ENCODE data around the gene POLR2M. TPM values are rescaled to one million over a fixed set of nuclear protein-coding genes. Genes with fewer than 3 reads are reported as not detected.

POLR2M gene
- total RNA-seq, 1 donor from 2014 or later: 41.4 TPM

- Mint-ChIP-seq H3K27ac (ENCODE audit: unreplicated experiment) (no peak overlapping the region), H3K4me1 (ENCODE audit: low read depth, unreplicated experiment) (no peaks in the 10 kb centered on the region), H3K9me3 (ENCODE audit: unreplicated experiment) (no peaks in the 10 kb centered on the region), H3K27me3 (ENCODE audit: unreplicated experiment) (peaks cover 2% of the 10 kb centered on the region), H3K36me3 (ENCODE audit: unreplicated experiment) (no peaks in the 10 kb centered on the region), H3K4me3 (ENCODE audit: unreplicated experiment) (no peak overlapping the region)
- no peak for DNase-seq
- no peak for TF ChIP-seq CTCF (IDR thresholded peaks at IDR 0.05; ENCODE audit: partially characterized antibody, unreplicated experiment)
These were observed 34.9 kb upstream of the POLR2M start for GRCh38 chr15:57671636-57672035.

GRCh38 chr15:57675481-57676181 is 30.9 kb upstream of the POLR2M start:
- Mint-ChIP-seq H3K36me3 (ENCODE audit: unreplicated experiment) (no peaks in the 10 kb centered on the region), H3K27me3 (ENCODE audit: unreplicated experiment) (peaks cover 2% of the 10 kb centered on the region), H3K27ac (ENCODE audit: unreplicated experiment) (no peak overlapping the region), H3K9me3 (ENCODE audit: unreplicated experiment) (no peaks in the 10 kb centered on the region), H3K4me3 (ENCODE audit: unreplicated experiment) (no peak overlapping the region), H3K4me1 (ENCODE audit: low read depth, unreplicated experiment) (peaks cover 1% of the 10 kb centered on the region)
- no peak for TF ChIP-seq CTCF (IDR thresholded peaks at IDR 0.05; ENCODE audit: partially characterized antibody, unreplicated experiment)
- DNase-seq: no peak

- DNase-seq: no peak
- Mint-ChIP-seq H3K4me3 (ENCODE audit: unreplicated experiment) (no peak overlapping the region), H3K36me3 (ENCODE audit: unreplicated experiment) (no peaks in the 10 kb centered on the region), H3K9me3 (ENCODE audit: unreplicated experiment) (peaks cover 1% of the 10 kb centered on the region), H3K27me3 (ENCODE audit: unreplicated experiment) (peaks cover 2% of the 10 kb centered on the region), H3K27ac (ENCODE audit: unreplicated experiment) (no peak overlapping the region), H3K4me1 (ENCODE audit: low read depth, unreplicated experiment) (peaks cover 3% of the 10 kb centered on the region)
- TF ChIP-seq CTCF (IDR thresholded peaks at IDR 0.05; ENCODE audit: partially characterized antibody, unreplicated experiment): no peak
These were observed 29.9 kb upstream of the POLR2M start for GRCh38 chr15:57676585-57676984.

- Mint-ChIP-seq H3K27ac (ENCODE audit: unreplicated experiment) (no peak overlapping the region), H3K4me1 (ENCODE audit: low read depth, unreplicated experiment) (peaks cover 3% of the 10 kb centered on the region), H3K9me3 (ENCODE audit: unreplicated experiment) (peaks cover 6% of the 10 kb centered on the region), H3K27me3 (ENCODE audit: unreplicated experiment) (peaks cover 2% of the 10 kb centered on the region), H3K4me3 (ENCODE audit: unreplicated experiment) (no peak overlapping the region), H3K36me3 (ENCODE audit: unreplicated experiment) (no peaks in the 10 kb centered on the region)
- TF ChIP-seq CTCF (IDR thresholded peaks at IDR 0.05; ENCODE audit: partially characterized antibody, unreplicated experiment): no peak
- DNase-seq: no peak
These were observed 29.3 kb upstream of the POLR2M start for GRCh38 chr15:57677204-57677603.

GRCh38 chr15:57680021-57680420 is 26.5 kb upstream of the POLR2M start:
- Mint-ChIP-seq H3K27ac (ENCODE audit: unreplicated experiment) (no peak overlapping the region), H3K4me3 (ENCODE audit: unreplicated experiment) (no peak overlapping the region), H3K9me3 (ENCODE audit: unreplicated experiment) (peaks cover 6% of the 10 kb centered on the region), H3K36me3 (ENCODE audit: unreplicated experiment) (no peaks in the 10 kb centered on the region), H3K4me1 (ENCODE audit: low read depth, unreplicated experiment) (peaks cover 3% of the 10 kb centered on the region), H3K27me3 (ENCODE audit: unreplicated experiment) (peaks cover 2% of the 10 kb centered on the region)
- DNase-seq: no peak
- TF ChIP-seq CTCF (IDR thresholded peaks at IDR 0.05; ENCODE audit: partially characterized antibody, unreplicated experiment): no peak
